ENCODE results near the gene COL8A2.

DNA sequence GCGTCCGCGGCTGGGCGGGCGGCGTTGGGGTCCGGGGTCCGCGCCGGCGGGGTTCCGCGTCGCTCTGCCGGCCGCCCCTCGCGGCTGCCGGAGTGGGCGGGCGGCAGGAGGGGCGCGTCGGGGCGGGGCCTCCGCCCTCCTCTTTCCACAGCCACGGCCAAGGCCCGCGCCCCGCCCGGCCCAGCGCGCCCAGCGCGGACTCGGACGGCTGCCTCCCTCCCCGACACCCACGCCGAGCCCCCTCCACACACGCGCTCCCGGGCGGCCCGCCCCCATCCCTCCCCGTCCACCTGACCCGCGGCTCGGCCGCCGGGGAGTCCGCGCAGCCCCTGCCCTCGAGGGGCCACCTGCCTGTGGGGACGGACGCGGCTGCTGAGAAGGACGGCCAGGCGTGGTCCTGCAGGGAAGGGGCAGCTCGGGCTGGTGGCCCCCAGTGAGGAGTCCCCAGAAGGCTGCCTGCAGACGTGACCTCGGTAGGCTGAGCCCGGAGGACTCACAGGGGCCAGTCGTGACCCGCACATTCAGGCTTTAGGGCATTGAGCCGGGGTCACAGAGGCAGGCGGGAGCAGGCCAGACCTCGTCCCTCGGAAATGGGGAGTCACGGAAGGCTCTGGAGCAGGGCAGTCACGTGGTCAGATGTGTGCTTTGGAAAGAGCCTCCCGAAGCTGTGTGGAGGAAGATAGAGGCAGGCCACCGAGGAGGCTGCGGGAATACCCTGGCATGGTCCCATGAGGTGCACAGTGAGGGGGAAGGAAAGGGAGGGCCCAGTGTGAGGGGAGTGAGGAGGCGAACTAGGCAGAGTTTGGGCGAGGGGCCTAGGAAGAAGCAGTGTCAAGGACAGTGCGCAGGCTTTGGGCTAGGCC lies at the start of gene COL8A2:
- TF ChIP-seq, protein P1, sequence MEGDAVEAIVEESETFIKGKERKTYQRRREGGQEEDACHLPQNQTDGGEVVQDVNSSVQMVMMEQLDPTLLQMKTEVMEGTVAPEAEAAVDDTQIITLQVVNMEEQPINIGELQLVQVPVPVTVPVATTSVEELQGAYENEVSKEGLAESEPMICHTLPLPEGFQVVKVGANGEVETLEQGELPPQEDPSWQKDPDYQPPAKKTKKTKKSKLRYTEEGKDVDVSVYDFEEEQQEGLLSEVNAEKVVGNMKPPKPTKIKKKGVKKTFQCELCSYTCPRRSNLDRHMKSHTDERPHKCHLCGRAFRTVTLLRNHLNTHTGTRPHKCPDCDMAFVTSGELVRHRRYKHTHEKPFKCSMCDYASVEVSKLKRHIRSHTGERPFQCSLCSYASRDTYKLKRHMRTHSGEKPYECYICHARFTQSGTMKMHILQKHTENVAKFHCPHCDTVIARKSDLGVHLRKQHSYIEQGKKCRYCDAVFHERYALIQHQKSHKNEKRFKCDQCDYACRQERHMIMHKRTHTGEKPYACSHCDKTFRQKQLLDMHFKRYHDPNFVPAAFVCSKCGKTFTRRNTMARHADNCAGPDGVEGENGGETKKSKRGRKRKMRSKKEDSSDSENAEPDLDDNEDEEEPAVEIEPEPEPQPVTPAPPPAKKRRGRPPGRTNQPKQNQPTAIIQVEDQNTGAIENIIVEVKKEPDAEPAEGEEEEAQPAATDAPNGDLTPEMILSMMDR (IDR thresholded peaks at IDR 0.05): no peak
- TF ChIP-seq POLR2A (IDR thresholded peaks at IDR 0.05) (no peak), POLR2AphosphoS5 (IDR thresholded peaks at IDR 0.05) (no peak)

Measured in prostate gland (tissue), 2 donors.